Stimulated activated CD8-positive, alpha-beta memory T cell treated with anti-CD3 and anti-CD28 coated beads, Interleukin-12 subunit alpha, Interleukin-12 subunit beta, amount 100 ng/mL, for 4 hours (primary cell): ENCODE results near the gene MPEG1.

Experiments used
- DNase-seq: peaks from one replicate; pipeline ENCODE4 v3.0.0-alpha.2; 2020; ENCODE audit warnings: low read depth

MPEG1 gene, protein sequence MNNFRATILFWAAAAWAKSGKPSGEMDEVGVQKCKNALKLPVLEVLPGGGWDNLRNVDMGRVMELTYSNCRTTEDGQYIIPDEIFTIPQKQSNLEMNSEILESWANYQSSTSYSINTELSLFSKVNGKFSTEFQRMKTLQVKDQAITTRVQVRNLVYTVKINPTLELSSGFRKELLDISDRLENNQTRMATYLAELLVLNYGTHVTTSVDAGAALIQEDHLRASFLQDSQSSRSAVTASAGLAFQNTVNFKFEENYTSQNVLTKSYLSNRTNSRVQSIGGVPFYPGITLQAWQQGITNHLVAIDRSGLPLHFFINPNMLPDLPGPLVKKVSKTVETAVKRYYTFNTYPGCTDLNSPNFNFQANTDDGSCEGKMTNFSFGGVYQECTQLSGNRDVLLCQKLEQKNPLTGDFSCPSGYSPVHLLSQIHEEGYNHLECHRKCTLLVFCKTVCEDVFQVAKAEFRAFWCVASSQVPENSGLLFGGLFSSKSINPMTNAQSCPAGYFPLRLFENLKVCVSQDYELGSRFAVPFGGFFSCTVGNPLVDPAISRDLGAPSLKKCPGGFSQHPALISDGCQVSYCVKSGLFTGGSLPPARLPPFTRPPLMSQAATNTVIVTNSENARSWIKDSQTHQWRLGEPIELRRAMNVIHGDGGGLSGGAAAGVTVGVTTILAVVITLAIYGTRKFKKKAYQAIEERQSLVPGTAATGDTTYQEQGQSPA

GRCh38 chr11:59212744-59213631, at the start of gene MPEG1:
Gene MPEG1, minus strand, starts transcription at chr11:59212927. Its CDS starts 62 bp downstream, at chr11:59212865.
- DNase-seq = no peak

DNA sequence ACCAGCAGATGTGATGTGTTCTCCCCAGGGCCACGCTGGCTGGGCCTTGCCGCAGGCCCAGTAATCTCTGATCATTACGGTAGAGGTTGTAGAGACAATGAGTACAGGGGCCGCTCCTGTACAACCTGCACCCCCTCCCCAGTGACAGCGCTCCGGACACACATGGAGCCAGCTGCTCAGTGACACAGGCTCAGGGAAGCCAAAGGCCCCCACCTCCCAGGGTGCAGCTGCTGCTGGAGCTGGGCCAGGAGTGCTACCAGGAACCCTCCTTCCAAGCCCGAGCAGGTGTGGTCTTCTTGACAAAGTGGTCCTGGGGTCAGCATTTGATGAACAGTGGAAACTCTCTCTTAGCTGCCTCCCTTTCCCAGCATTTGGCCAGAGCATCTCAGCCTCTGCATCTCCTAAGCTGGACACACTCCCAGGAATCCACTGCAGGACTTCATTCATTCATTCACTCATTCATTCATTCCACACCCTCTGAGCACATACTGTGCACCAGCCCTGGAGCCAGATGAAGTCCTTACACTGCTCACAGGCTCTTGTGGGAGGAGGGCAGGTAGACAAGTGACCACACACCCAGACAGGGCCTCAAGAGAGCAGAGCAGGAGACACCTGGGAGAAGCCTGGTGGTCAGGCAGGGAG, 49.6 kb upstream of the MPEG1 start:
- DNase-seq = no peak

DNA sequence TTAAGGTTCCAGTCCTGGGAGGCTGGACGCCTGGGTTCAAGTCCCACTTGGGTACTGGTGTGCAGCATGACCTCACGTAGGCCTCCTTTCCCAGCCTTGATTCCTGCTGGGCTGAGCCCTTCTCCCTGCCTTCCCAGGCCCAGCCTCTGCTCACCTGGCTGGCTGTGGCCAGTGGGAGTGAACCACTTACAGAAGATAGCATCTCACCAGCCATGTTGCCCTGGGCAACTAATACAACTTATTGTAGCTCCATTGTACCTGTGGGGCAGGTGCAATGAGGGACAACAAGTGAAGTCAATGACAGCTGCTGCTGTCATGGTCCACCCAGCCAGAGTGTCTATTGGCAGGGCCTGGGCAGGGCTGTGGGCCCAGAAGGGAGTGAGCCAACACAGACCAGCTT, 48.4 kb upstream of the MPEG1 start:
- no peak for DNase-seq

- DNase-seq = no peak
Measured at GRCh38 chr11:59259867-59260475, 47.2 kb upstream of the MPEG1 start.

DNA sequence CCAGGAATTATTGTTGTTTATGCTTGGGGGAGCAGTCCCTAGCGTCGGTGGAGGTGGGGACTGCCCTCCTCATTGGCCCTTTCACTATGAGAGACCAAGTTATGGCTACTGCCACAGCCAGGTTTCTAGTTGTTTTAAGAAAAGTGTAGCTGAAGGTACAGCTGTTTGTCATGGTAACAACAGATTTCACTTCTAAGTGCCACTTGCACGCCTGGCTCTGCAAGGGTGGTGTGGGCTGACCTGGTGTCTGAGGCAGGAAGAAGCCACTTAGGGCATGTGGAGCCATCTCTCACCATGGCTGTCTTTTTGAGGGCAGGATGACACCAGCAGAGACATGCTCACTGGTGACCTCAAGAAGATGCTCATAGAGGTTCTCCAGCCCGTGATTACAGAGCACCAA, 46.3 kb upstream of the MPEG1 start:
- DNase-seq = no peak

- no peak for DNase-seq
Measured at GRCh38 chr11:59255281-59255680, 42.6 kb upstream of the MPEG1 start.

- DNase-seq = no peak
Measured at GRCh38 chr11:59254286-59254685, 41.6 kb upstream of the MPEG1 start.

GRCh38 chr11:59253001-59253400, 40.3 kb upstream of the MPEG1 start:
- DNase-seq = no peak

DNA sequence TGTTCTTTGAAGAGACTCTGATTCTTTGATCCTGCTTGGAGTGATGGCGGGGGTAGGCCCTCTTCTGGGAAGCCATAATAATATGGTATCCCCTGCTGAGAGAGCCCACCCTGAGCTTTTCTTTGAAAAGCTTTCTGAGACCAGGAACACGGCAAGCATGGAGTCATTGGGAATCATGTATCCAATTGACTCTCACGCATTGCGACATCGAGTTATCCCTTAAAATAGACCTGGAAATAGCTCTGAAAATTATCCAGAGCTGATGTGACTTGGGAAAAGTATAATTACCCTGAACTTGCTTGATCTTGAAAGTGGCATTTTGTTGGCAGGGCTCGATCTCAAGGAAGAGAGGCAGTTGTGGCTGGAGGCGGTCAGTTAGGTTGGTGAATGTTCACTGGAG, 36.8 kb upstream of the MPEG1 start:
- DNase-seq = no peak

DNA sequence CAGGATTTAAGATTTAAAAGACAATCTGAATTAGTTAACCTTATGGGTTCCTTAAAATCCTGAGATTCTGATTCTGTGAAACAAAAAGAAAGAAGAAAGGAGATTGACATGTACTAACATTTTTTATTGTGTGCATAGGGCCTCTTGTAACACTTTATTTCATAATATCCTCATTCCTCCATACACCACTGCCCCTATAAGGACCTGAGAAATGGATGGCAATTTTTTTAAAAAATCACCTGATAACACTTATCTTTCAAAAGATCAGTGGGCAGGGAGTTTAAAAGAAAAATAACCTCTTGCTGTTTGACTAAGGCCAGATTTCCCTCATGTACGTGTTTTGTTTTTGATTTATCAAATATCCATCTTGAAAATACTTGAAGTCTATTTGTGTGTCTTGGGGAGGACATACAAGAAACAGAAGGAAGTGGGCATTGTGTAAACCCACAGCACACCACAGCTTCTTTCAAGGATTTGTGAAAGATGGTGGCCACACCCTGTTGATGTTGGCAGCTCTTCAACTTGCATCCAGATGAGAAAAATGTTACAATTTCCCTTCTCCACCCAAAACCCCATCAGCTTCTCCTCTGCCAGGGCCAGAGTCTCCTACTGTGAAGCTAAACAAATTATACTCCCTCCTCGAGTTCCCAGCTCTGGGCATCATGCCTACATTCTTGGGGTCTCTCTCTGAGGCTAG, 35.0 kb upstream of the MPEG1 start:
- no peak for DNase-seq

GRCh38 chr11:59243633-59244032, 30.9 kb upstream of the MPEG1 start:
- no peak for DNase-seq

DNA sequence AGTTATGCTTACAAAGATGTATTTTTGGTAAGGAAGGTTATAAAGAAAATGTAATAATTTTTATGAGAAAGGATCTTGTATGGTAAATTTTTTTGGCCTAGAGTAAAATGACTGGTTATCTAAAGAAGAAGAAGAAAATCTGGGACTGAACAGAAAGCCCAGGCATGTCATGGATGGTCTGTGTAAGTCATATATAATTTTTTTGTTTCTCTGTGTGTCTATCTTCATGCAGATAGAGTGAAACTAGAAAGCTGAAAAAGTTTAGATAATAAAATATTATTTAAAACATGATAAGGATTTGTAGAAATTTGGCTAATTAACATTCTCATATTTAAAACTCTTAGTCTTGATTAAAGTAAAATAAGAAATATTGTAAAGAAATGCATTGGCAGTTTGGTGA, 27.6 kb upstream of the MPEG1 start:
- no peak for DNase-seq

DNA sequence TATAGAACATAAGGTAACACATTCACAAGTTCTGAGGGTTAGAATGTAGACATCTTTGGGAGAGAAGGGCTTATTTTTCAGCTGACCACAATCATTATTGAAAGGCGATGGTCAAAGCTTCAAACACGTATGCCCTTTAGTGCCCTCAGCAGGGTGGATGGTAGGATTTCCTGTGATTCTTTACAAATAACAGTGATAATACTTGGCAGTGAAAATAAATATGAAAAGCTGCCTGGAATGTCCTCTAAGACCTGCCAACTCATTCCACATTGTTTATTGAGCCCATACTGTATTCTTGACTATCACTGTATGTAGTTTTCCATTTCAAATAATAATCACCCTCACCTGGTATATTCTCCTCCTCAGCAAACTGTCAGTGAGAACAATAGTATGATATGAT, 13.7 kb upstream of the MPEG1 start:
- no peak for DNase-seq

DNA sequence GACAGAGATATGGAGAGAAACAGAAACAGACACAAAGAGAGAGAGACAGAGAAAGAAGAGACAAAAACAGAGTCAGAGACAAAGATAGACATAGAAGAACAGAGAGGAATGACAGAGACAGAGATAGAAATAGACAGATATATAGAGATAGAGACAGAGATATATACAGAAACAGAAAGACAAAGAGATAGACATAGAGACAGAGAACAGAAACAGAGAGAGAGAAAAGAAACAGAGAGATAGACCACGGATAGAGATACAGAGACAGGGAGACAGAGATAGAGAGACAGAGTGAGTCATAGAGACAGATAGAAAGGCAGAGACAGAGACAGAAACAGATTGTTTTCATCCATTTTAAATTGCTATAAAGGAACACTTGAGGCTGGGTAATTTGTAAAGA, 12.3 kb upstream of the MPEG1 start:
- no peak for DNase-seq

DNA sequence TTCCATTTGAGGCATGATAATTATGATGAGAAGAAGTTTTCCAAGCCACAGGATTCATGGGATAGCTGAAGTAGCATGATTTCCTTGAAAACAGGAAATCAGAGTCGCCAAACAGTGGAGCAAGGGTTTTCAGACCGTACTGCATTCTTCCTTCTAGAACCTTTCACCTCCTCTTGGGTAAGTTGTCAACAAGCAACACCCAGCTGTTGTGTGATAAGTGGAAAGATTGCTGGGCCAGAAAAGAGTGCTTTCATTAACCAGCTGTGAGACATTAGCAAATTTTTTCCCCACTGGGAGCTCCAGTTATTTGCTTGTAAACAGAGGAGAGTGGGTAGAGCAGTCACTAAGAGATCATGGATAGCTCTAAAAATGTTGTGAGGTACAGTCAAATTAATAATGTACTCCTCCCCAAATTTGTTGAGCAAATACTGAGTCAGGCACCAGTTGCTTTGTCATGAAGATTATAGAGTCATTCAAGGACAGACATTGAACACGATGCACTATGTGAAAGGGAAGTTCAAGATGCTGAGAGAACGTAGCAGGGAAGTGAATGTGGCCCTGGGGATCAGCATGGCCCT, 11.7 kb upstream of the MPEG1 start:
- no peak for DNase-seq

GRCh38 chr11:59223611-59224010, 10.9 kb upstream of the MPEG1 start:
- no peak for DNase-seq

DNA sequence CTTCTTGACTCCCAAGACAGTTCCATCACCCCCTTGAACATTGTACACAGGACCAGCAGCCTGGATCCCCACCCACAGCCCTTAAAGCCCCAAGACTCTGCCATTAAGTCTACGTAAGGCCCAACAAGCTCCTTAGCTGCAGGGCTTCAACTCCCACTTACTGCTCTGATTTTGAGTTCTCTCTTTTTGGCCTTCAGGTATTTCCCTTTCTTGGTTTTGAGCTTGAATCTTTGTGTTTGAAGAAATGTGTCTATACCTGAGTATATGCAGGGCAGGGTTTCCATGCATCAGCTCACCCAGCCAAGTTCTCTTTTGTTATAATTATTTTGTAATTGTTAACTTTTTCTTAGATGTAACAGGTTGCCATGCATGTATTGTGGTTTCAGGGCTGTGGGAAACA, 10.4 kb upstream of the MPEG1 start:
- DNase-seq = no peak

GRCh38 chr11:59222464-59223060, 9.8 kb upstream of the MPEG1 start:
- no peak for DNase-seq

DNA sequence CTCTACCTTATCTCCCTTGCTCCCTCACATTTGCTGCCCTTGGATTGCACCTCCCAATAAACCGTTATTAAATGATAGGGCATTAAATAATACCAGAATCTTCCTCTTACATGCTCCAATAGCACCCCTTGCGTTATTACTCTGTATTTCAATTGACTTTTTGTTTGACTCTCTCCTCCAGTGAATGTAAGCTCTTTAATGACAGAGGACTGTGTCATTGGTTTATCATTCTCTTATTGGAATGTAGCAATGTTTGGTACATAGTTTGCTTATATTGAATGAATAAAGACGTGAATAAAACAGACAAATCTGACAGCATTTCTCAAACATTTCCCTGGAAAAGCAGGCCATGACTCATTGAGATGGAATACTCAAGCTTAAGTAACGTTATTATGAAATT, 8.7 kb upstream of the MPEG1 start:
- no peak for DNase-seq

GRCh38 chr11:59219836-59220235, 7.1 kb upstream of the MPEG1 start:
- DNase-seq = no peak
